Uterus (tissue), 4 donors: ENCODE measurements around the gene UNC13D. TPM values are rescaled to one million over a fixed set of nuclear protein-coding genes. Genes with fewer than 3 reads are reported as not detected.
"Not testable (repeated sequence)": the region's sequence is repeated elsewhere in the genome, so short reads cannot be mapped to it uniquely, and the experiment has no call there.

Source experiments
- DNase-seq, 2 donors: peaks; one replicate each; pipeline ENCODE4 v3.0.0-alpha.2; 2019 to 2020
- H3K27ac ChIP-seq, 2 donors: fragments of 200-600 bp; sonication (generic); 1 replicate in 1 of 2; 2 replicates in 1 of 2; pipeline ENCODE4 v1.5.1; 2016 to 2018
- H3K27me3 ChIP-seq, 2 donors: fragments of 200-600 bp; sonication (generic); one replicate each; pipeline ENCODE4 v1.5.1; 2018 to 2019; ENCODE audit warnings: control low read depth in 1 of 2
- H3K36me3 ChIP-seq, 2 donors: fragments of 200-600 bp; sonication (generic); one replicate each; pipeline ENCODE4 v1.5.1; 2019; ENCODE audit warnings: control low read depth in 1 of 2
- H3K4me1 ChIP-seq, 2 donors: fragments of 200-600 bp; sonication (generic); one replicate each; pipeline ENCODE4 v1.5.1; 2018 to 2019; ENCODE audit warnings: control low read depth in 1 of 2
- H3K4me3 ChIP-seq, 2 donors: fragments of 200-600 bp; sonication (generic); 1 replicate in 1 of 2; 2 replicates in 1 of 2; pipeline ENCODE4 v1.5.1; 2018 to 2019; ENCODE audit warnings: mild to moderate bottlenecking in 1 of 2
- H3K9me3 ChIP-seq, 2 donors: fragments of 200-600 bp; sonication (generic); one replicate each; pipeline ENCODE4 v1.5.1; 2019; ENCODE audit warnings: control low read depth in 1 of 2
- POLR2A ChIP-seq, 2 donors: fragments of 450-650 bp; IDR thresholded peaks; one replicate each; pipeline ENCODE4 v1.6.1; 2016; ENCODE audit warnings: antibody characterized with exemption in 2 of 2, mild to moderate bottlenecking in 1 of 2, moderate library complexity in 1 of 2
- intact Hi-C: fragments of 100-400 bp; cut with DNase I; formaldehyde crosslinking; loops from one replicate; pipeline ENCODE4 v1.15.1; 2023; ENCODE audit warnings: low total_unique reads
- total RNA-seq, 4 donors: library from RNA; depleted of rRNA in 3 of 4; stranded (reverse); fragments of >200 nt in 3 of 4; gene quantifications; one replicate each; pipeline versions ENCODE4 v1.1.0 to v1.2.4, GENCODE V29; 2014 to 2023
- TF ChIP-seq, protein P1 (sequence below), 4 experiments: fragments of 200-600 bp in 2 of 4; fragments of 450-650 bp in 2 of 4; sonication (generic) in 2 of 4; IDR thresholded peaks; one replicate each; pipeline ENCODE4 v1.5.1; 2016 to 2019; ENCODE audit warnings: antibody characterized with exemption in 4 of 4, mild to moderate bottlenecking in 2 of 4, moderate library complexity in 1 of 4
- donor health status: DM: yes; HTN: yes; CAD: no.

UNC13D gene
- total RNA-seq, 4 donors from 2014 or later = 1.2 to 32.7 (median 11.8) TPM

DNA sequence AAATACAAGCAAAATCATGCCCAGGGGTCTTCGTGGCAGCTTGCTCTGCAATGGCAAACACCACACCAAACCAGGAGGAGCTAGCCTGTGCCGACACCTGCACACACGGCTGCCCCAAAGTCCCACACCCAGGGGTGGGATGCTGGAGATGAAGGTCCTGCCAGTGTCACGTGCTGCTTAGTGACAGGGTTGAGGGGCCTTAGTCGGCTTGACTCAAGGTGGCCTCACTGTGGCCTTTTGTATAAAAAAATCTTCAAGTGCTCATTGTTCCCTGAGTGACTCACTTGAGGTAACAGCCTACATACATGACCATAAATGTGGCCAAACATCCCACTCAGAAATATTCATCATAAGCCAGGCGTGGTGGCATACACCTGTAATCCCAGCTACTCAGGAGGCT is 45.2 kb upstream of the UNC13D start:
- H3K4me3 ChIP-seq = no peak overlapping the region
- peaks cover 0 to under 1% of the 10 kb centered on the region in 2 donors for H3K4me1 ChIP-seq
- no peaks in the 10 kb centered on the region for H3K27me3 ChIP-seq
- no peaks in the 10 kb centered on the region for H3K9me3 ChIP-seq
- no peak overlapping the region for H3K27ac ChIP-seq
- intact Hi-C loops = no loop called here
- DNase-seq = no peak
- H3K36me3 ChIP-seq = no peaks in the 10 kb centered on the region
- TF ChIP-seq, protein P1, sequence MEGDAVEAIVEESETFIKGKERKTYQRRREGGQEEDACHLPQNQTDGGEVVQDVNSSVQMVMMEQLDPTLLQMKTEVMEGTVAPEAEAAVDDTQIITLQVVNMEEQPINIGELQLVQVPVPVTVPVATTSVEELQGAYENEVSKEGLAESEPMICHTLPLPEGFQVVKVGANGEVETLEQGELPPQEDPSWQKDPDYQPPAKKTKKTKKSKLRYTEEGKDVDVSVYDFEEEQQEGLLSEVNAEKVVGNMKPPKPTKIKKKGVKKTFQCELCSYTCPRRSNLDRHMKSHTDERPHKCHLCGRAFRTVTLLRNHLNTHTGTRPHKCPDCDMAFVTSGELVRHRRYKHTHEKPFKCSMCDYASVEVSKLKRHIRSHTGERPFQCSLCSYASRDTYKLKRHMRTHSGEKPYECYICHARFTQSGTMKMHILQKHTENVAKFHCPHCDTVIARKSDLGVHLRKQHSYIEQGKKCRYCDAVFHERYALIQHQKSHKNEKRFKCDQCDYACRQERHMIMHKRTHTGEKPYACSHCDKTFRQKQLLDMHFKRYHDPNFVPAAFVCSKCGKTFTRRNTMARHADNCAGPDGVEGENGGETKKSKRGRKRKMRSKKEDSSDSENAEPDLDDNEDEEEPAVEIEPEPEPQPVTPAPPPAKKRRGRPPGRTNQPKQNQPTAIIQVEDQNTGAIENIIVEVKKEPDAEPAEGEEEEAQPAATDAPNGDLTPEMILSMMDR (IDR thresholded peaks at IDR 0.05) = no peak

DNA sequence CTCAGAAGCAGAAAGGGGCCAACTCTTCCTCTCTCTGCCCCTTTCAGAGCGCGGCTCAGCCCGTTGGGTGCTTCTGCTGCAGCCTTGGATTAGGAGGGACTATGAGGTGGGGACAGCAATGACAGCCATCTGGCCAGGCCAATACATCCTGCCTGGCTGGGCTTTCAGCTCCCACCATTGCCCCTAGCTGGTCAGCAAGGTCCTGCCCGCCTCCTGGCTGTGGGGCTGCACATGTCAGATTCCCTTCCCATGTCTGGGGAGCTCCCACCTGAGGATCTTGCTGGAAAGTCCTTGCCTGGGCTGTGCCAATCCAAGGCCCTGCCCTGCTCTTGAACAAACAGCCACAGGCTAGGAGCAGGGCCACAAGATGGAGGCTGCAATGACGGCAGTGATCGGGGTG is 44.3 kb upstream of the UNC13D start:
- intact Hi-C loops = no loop called here
- H3K36me3 ChIP-seq = no peaks in the 10 kb centered on the region

DNA sequence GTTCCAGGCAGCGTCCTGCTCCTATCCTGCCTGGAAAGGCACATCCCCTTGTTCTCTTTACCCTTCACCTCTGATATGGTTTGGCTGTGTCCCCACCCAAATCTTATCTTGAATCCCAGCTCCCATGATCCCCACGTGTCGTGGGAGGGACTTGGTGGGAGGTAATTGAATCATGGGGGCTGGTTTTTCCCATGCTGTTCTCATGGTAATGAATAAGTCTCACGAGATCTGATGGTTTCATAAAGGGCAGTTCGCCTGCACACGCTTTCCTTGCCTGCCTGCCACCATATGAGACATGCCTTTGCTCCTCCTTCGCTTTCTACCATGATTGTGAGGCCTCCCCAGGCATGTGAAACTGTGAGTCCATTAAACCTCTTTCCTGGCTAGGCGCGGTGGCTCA is 41.7 kb upstream of the UNC13D start:
- H3K27ac ChIP-seq, DNase-seq, H3K9me3 ChIP-seq, H3K4me1 ChIP-seq, H3K36me3 ChIP-seq, H3K27me3 ChIP-seq, H3K4me3 ChIP-seq, intact Hi-C loops: not testable (repeated sequence)

More for the DNA sequence above, 44.3 kb upstream of the UNC13D start:
- TF ChIP-seq, protein P1 (IDR thresholded peaks at IDR 0.05) = no peak
- TF ChIP-seq POLR2A (IDR thresholded peaks at IDR 0.05) = no peak
- no peak overlapping the region for H3K4me3 ChIP-seq
- no peaks in the 10 kb centered on the region for H3K9me3 ChIP-seq
- H3K4me1 ChIP-seq = no peaks in the 10 kb centered on the region
- H3K27me3 ChIP-seq = no peaks in the 10 kb centered on the region
- no peak overlapping the region for H3K27ac ChIP-seq
- DNase-seq = no peak

DNA sequence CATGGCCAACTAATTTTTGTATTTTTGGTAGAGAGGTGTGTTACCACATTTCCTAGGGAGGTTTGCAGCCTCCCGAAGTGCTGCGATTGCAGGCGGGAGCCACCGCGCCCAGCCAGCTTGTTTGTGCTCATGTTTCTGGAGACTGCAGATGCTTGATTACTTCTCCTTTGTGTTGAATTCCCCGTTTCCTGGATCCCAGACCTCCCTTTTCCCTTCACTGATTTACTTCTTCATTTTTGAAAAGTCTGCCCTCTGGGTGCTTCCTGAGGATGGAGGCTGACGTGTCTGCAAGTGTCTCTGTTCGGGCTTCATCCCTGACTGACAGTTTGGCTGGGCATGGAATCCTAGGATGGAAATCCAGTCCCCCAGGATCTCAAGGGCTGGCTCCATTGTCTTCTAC is 41.2 kb upstream of the UNC13D start:
- no peak overlapping the region for H3K4me3 ChIP-seq
- no peak for DNase-seq
- intact Hi-C loops = no loop called here

DNA sequence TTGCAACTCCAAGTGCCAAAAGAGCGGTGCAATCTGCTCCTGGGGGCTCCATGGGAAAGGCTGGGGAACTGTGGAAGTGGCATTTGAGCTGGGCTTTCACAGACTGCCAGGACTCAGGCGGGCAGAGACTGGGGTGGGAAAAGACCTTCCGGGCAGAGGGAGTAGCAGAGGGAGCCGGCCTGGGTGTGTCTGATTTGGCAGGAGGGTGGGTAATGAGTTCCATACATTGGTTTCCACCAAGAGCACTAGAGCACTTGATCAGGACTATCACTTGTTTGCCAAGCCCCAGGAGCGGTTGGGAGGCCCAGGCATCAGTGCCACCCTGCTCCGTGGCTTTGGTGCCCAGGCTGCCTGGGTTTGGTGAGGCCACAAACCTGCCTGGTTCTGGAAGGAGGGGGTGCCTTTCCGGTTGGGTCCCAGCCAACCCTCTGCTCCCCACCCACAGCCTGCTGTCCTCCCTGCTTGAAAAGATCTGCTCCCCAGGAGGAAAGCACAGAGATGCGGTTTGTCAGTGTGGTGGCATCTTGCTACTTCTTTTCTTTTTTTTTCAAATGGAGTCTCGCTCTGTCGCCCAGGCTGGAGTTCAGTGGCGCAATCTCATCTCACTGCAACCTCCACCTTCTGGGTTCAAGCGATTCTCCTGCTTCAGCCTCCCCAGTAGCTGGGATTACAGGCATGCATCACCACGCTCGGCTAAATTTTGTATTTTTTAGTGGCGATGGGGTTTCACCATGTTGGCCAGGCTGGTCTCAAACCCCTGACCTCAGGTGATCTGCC is 37.7 kb upstream of the UNC13D start:
- intact Hi-C loops = no loop called here
- H3K4me1 ChIP-seq = peaks cover 0 to 1% of the 10 kb centered on the region in 2 donors
- no peak overlapping the region for H3K4me3 ChIP-seq
- no peak for DNase-seq
- no peaks in the 10 kb centered on the region for H3K9me3 ChIP-seq
- H3K27me3 ChIP-seq = no peaks in the 10 kb centered on the region
- H3K36me3 ChIP-seq = no peaks in the 10 kb centered on the region
- H3K27ac ChIP-seq = no peak overlapping the region
- TF ChIP-seq, protein P1 (IDR thresholded peaks at IDR 0.05) = no peak
- no peak for TF ChIP-seq POLR2A (IDR thresholded peaks at IDR 0.05)

More for the DNA sequence above, 41.2 kb upstream of the UNC13D start:
- Histone ChIP-seq H3K36me3 (no peaks in the 10 kb centered on the region), H3K9me3 (no peaks in the 10 kb centered on the region), H3K4me1 (no peaks in the 10 kb centered on the region), H3K27me3 (no peaks in the 10 kb centered on the region), H3K27ac (no peak overlapping the region)
- TF ChIP-seq POLR2A (IDR thresholded peaks at IDR 0.05) = no peak
- TF ChIP-seq, protein P1 (IDR thresholded peaks at IDR 0.05) = no peak
